K562 (cell line): ENCODE data around the gene LDLR. TPM values are rescaled to one million over a fixed set of nuclear protein-coding genes. Genes with fewer than 3 reads are reported as not detected.

Experiments
- ATAC-seq: fragments of 200-7000 bp; cut with Tn5 transposase; 3 replicates; pipeline ENCODE4 v1.9.1; 2020; ENCODE audit warnings: moderate library complexity
- BruUV-seq: library from RNA; stranded (reverse); fragments of 400-500 nt; replicated peaks from 2 replicates; lab custom pipeline; 2021; lab: Mats Ljungman, UMichigan
- CTCF ChIA-PET: fragments of 300-600 bp; formaldehyde crosslinking; extraction: SDS; loops from one replicate; lab custom pipeline; 2021; ENCODE audit warnings: low intra/inter-chr PET ratio; lab: Yijun Ruan, JAX
- POLR2A ChIA-PET: fragments of 300-600, 350-650 bp; sonication (Branson Sonifier 250); formaldehyde crosslinking; extraction: SDS; loops from one replicate; lab custom pipeline; 2021; ENCODE audit warnings: antibody characterized with exemption, inconsistent platforms; lab: Yijun Ruan, JAX
- DNase-seq, 4 experiments: peaks; one replicate each; pipeline versions ENCODE4 v3.0.0 to v3.0.0-alpha.2; 2011 to 2018; ENCODE audit warnings: low spot score in 3 of 4, mixed read lengths in 3 of 4; ENCODE audit errors: extremely low read depth in 1 of 4
- FAIRE-seq: peaks from 2 replicates; lab custom pipeline; 2011; peaks lifted over from hg19 to GRCh38; lab: Jason Lieb, UNC
- H2AFZ ChIP-seq: 2 replicates; pipeline ENCODE4 v1.6.0; 2011; ENCODE audit warnings: low read depth, low read length, control low read depth, inconsistent platforms
- H3K27ac ChIP-seq: fragments of 200-600 bp; 3 replicates; pipeline ENCODE4 v1.8.0; 2011; ENCODE audit warnings: low read depth, mild to moderate bottlenecking, control low read depth, inconsistent platforms, low read length, moderate library complexity, mixed read lengths; ENCODE audit errors: extremely low read depth
- H3K27me3 ChIP-seq, 2 experiments: fragments of 300-600 bp in 1 of 2; 2 replicates in 1 of 2; 3 replicates in 1 of 2; pipeline versions ENCODE4 v1.6.0 to v1.8.0; 2011; ENCODE audit warnings: inconsistent platforms in 2 of 2, low read length in 2 of 2, mild to moderate bottlenecking in 1 of 2, mixed read lengths in 1 of 2, moderate library complexity in 1 of 2; ENCODE audit not compliant: control insufficient read depth in 2 of 2, insufficient read depth in 2 of 2
- H3K36me3 ChIP-seq: fragments of 300-600 bp; 3 replicates; pipeline ENCODE4 v1.8.0; 2011; ENCODE audit warnings: mild to moderate bottlenecking, low read length, inconsistent platforms; ENCODE audit not compliant: control insufficient read depth, insufficient read depth
- H3K4me1 ChIP-seq, 2 experiments: fragments of 200-600 bp in 1 of 2; replicated peaks in 1 of 2; 2 replicates in 1 of 2; 3 replicates in 1 of 2; pipeline versions ENCODE4 v1.5.1 to v1.8.0; 2011; ENCODE audit warnings: inconsistent platforms in 2 of 2, low read length in 2 of 2, mild to moderate bottlenecking in 1 of 2, mixed read lengths in 1 of 2, moderate library complexity in 1 of 2; ENCODE audit not compliant: control insufficient read depth in 2 of 2, insufficient read depth in 2 of 2
- H3K4me2 ChIP-seq: 2 replicates; pipeline ENCODE4 v1.6.1; 2011; ENCODE audit warnings: low read length, control low read depth, inconsistent platforms, mixed read lengths; ENCODE audit not compliant: insufficient read depth
- H3K4me3 ChIP-seq: fragments of 200-600 bp; sonication (generic), shearing (Covaris generic); 2 replicates; pipeline ENCODE4 v1.5.1; 2016; ENCODE audit warnings: control low read depth, inconsistent platforms
- H3K79me2 ChIP-seq: fragments of 200-600 bp; 3 replicates; pipeline ENCODE4 v1.8.0; 2011; ENCODE audit warnings: low read length, inconsistent platforms; ENCODE audit not compliant: control insufficient read depth, insufficient read depth
- H3K9ac ChIP-seq, 2 experiments: 2 replicates each; pipeline versions ENCODE4 v1.6.0 to v1.6.1; 2011; ENCODE audit warnings: low read depth in 2 of 2, low read length in 2 of 2, control low read depth in 1 of 2, inconsistent platforms in 1 of 2, mild to moderate bottlenecking in 1 of 2, mixed read lengths in 1 of 2; ENCODE audit not compliant: insufficient read depth in 1 of 2
- H3K9me1 ChIP-seq: one replicate; pipeline ENCODE4 v1.6.0; 2011; ENCODE audit warnings: inconsistent platforms, mild to moderate bottlenecking, low read length, moderate library complexity; ENCODE audit not compliant: control insufficient read depth, insufficient read depth
- H3K9me3 ChIP-seq: replicated peaks from 2 replicates; pipeline ENCODE4 v1.5.1; 2011; ENCODE audit warnings: low read depth, low read length, inconsistent platforms; ENCODE audit not compliant: control insufficient read depth, insufficient read depth
- H4K20me1 ChIP-seq: replicated peaks from 2 replicates; pipeline ENCODE4 v1.6.1; 2011; ENCODE audit warnings: low read length, inconsistent platforms, mixed read lengths; ENCODE audit not compliant: control insufficient read depth, insufficient read depth
- ARHGAP35 ChIP-seq: fragments of 450-650 bp; IDR thresholded peaks from 2 replicates; pipeline ENCODE4 v1.6.1; 2018; ENCODE audit not compliant: partially characterized antibody
- ERF ChIP-seq: fragments of 450-650 bp; formaldehyde crosslinking; IDR thresholded peaks from 2 replicates; pipeline ENCODE4 v1.4.0; 2020; ENCODE audit warnings: mild to moderate bottlenecking, mixed read lengths
- HNRNPL ChIP-seq: fragments of 200-400 bp; formaldehyde crosslinking; IDR thresholded peaks from 2 replicates; pipeline ENCODE4 v1.6.1; 2017; ENCODE audit warnings: low read depth, mild to moderate bottlenecking, low read length
- HOXB6 ChIP-seq: fragments of 250-450 bp; sonication (Bioruptor Pico); IDR thresholded peaks from 2 replicates; pipeline ENCODE4 v1.5.1; 2022; ENCODE audit warnings: mild to moderate bottlenecking, borderline replicate concordance
- LEF1 ChIP-seq: fragments of 450-650 bp; IDR thresholded peaks from 2 replicates; pipeline ENCODE4 v1.6.1; 2016; ENCODE audit warnings: mild to moderate bottlenecking
- NFRKB ChIP-seq: fragments of 450-650 bp; IDR thresholded peaks from 2 replicates; pipeline ENCODE4 v1.6.1; 2016; ENCODE audit warnings: low read depth
- NR3C1 ChIP-seq: sonication (generic); formaldehyde crosslinking; IDR thresholded peaks from 2 replicates; pipeline ENCODE4 v1.8.1; 2022; ENCODE audit warnings: missing genetic modification reagents
- OTX1 ChIP-seq: fragments of 450-650 bp; formaldehyde crosslinking; IDR thresholded peaks from 2 replicates; pipeline ENCODE4 v1.4.0; 2022; ENCODE audit warnings: mild to moderate bottlenecking
- POLR3G ChIP-seq: IDR thresholded peaks from 2 replicates; pipeline ENCODE4 v1.6.1; 2011; ENCODE audit not compliant: insufficient read length, insufficient replicate concordance; ENCODE audit errors: extremely low read depth
- U2AF2 ChIP-seq: fragments of 200-400 bp; formaldehyde crosslinking; optimal IDR thresholded peaks from 2 replicates; pipeline ENCODE3; 2017; ENCODE audit warnings: low read depth, mild to moderate bottlenecking, low read length
- WHSC1 ChIP-seq: IDR thresholded peaks from one replicate; pipeline ENCODE4 v1.6.1; 2012; ENCODE audit warnings: low read length, control low read depth, inconsistent platforms
- ZBTB7A ChIP-seq: IDR thresholded peaks from 2 replicates; pipeline ENCODE4 v1.6.1; 2011; ENCODE audit warnings: low read depth, mild to moderate bottlenecking, low read length, moderate library complexity, borderline replicate concordance; ENCODE audit not compliant: control insufficient read depth
- ZFP36 ChIP-seq: fragments of 150-350 bp; IDR thresholded peaks from 2 replicates; pipeline ENCODE4 v1.6.1; 2018; ENCODE audit warnings: low read length, low read depth; ENCODE audit not compliant: partially characterized antibody
- ZNF232 ChIP-seq: sonication (generic); formaldehyde crosslinking; IDR thresholded peaks from 2 replicates; pipeline ENCODE4 v1.8.0; 2022; ENCODE audit warnings: mild to moderate bottlenecking, missing genetic modification reagents
- ZNF507 ChIP-seq: conservative IDR thresholded peaks from 2 replicates; pipeline ENCODE4 v1.6.1; 2017; ENCODE audit warnings: missing genetic modification characterization, missing compliant biosample characterization
- WGBS: fragments of 100-300 bp; shearing (Covaris generic); methylation state at CpG from one replicate; pipeline ENCODE4 v1.1.6; 2016; ENCODE audit warnings: low coverage, mixed read lengths; ENCODE audit not compliant: insufficient coverage; ENCODE audit errors: missing lambda C conversion rate; 5-methylcytosine and 5-hydroxymethylcytosine counted together
- in situ Hi-C: fragments of 300-500 bp; cut with MboI; formaldehyde crosslinking; loops from 4 replicates; pipeline ENCODE4 v1.15.0; 2018; ENCODE audit warnings: inconsistent platforms, mixed read lengths
- intact Hi-C: fragments of 100-400 bp; cut with micrococcal nuclease; formaldehyde crosslinking; loops from 2 replicates; pipeline ENCODE4 v1.14.2; 2022
- polyA plus RNA-seq, 8 experiments: library from polyadenylated mRNA; depleted of rRNA in 4 of 8; stranded (reverse) in 5 of 8; unstranded in 3 of 8; fragments of >200 nt; fragmentation: Nextera tagmentation in 2 of 8; fragmentation: Illumina TruSeq in 1 of 8; extraction: Ambion mirVana in 2 of 8; extraction: Trizol in 1 of 8; gene quantifications; 2 replicates each; pipeline versions ENCODE4 v1.2.1 to v1.2.3, GENCODE V29; 2011 to 2014; ENCODE audit warnings: inconsistent platforms in 1 of 8, missing spikeins in 1 of 8
- total RNA-seq, 7 experiments: library from RNA; depleted of rRNA in 6 of 7; stranded (reverse); fragments of >200 nt in 6 of 7; fragmentation: Illumina TruSeq in 2 of 7; extraction: Trizol in 2 of 7; gene quantifications; 2 replicates each; pipeline versions ENCODE4 v1.2.1 to v1.2.3, GENCODE V29; 2011 to 2021; ENCODE audit warnings: low replicate concordance in 1 of 7

LDLR gene
- total and polyA plus RNA-seq, 9 of the 15 experiments (the other 6 are each of a cell fraction or from before 2014, with no cell fraction given) = 19.9 to 114 (median 56.3) TPM

DNA sequence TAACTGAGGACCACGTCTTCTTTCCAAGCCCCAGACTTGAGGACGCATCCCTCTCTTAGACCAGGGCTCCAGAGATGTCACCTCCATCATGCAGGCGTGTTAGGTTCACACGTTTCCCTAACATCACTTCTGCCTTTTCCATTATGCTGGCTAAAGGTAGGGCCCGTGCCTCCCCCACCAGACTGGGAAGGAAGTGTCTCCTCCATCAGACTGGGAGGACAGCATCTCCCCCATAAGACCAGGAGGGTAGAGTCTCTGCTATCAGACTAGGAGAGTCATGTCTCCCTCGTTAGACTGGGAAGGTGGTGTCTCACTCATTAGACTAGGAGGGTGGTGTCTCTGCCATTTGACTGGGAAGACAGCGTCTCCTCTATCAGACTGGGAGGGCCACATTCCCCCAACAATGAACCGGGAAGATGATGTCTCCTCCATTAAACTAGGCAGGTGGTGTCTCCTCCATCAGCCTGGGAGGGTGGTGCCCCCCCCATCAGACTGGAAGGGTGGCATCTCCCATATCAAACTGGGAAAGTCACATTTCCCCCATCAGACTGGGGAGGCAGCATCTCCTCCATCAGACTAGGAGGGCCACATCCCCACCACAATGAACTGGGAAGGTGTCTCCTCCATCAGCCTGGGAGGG, 84.4 kb downstream of the LDLR start:
- Histone ChIP-seq H3K9me3 (no peaks in the 10 kb centered on the region), H3K27ac (no peak overlapping the region), H3K9ac (no peak overlapping the region), H3K27me3 (no peaks in the 10 kb centered on the region), H3K4me3 (no peak overlapping the region), H3K79me2 (no peaks in the 10 kb centered on the region), H4K20me1 (no peaks in the 10 kb centered on the region), H3K4me1 (peaks cover 0 to 4% of the 10 kb centered on the region in 2 experiments; a peak in 2 of 5 replicates), H2AFZ (no peak overlapping the region), H3K36me3 (peaks cover 64% of the 10 kb centered on the region), H3K4me2 (no peak overlapping the region), H3K9me1 (no peaks in the 10 kb centered on the region)
- TF ChIP-seq ZFP36 (peak; percentile 78), LEF1 (no peak), POLR3G (no peak), ARHGAP35 (peak; percentile 12), ZNF507 (tag) (no peak), NR3C1 (no peak)
- BruUV-seq = no TSS peak
- in situ Hi-C loops (no loop called here), intact Hi-C loops (no loop called here)
- no peak for DNase-seq
- POLR2A ChIA-PET = no interaction called here
- ATAC-seq = no peak
- CTCF ChIA-PET = no interaction called here
- no peak for FAIRE-seq
- 87% methylated on average over 8 of the region's 8 CpGs for WGBS

DNA sequence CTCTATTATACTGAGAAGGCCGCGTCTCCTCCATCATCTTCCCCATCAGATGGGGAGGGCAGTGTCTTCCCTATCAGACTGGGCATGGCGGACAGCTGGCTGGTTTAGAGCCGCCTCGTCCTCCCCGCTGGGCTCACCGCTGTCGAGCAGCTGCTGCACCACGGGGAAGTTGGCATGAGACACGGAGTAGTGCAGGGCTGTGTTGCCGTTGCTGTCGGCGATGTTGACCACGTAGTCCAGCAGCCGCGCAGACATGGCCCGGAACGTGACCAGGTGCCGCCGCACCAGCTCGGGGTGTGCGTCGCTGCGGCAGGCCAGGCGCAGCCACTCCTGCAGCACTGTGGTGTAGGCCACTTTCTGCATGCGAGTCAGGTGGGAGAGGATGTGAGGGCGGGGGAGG, 85.1 kb downstream of the LDLR start:
- Histone ChIP-seq H2AFZ (no peak overlapping the region), H3K27me3 (no peaks in the 10 kb centered on the region), H4K20me1 (no peaks in the 10 kb centered on the region), H3K9me3 (no peaks in the 10 kb centered on the region), H3K9me1 (no peaks in the 10 kb centered on the region), H3K79me2 (no peaks in the 10 kb centered on the region), H3K4me1 (peaks cover 0 to 5% of the 10 kb centered on the region in 2 experiments; a peak in 2 of 5 replicates), H3K4me2 (no peak overlapping the region), H3K4me3 (no peak overlapping the region), H3K27ac (no peak overlapping the region), H3K36me3 (peaks cover 61% of the 10 kb centered on the region; the same call in 2 of the 3 replicates), H3K9ac (peak overlapping the region in 1 of 2 experiments; percentile 48; a peak in 1 of 4 replicates)
- CTCF ChIA-PET = no interaction called here
- intact Hi-C loops (no loop called here), in situ Hi-C loops (no loop called here)
- BruUV-seq = no TSS peak
- POLR2A ChIA-PET = no interaction called here
- no peak for FAIRE-seq
- no peak for ATAC-seq
- 93% methylated on average over 12 of the region's 27 CpGs for WGBS
- DNase-seq = no peak
- TF ChIP-seq ZNF232 (CRISPR knock-in tag) (no peak), OTX1 (CRISPR knock-in tag) (no peak), HOXB6 (no peak), WHSC1 (no peak), ARHGAP35 (no peak), NFRKB (no peak), POLR3G (no peak), HNRNPL (no peak), U2AF2 (no peak), ZBTB7A (no peak), ERF (CRISPR knock-in tag) (no peak)
